ENCODE data around the gene MYLK. TPM values are rescaled to one million over a fixed set of nuclear protein-coding genes. Genes with fewer than 3 reads are reported as not detected.
"Not testable (repeated sequence)": the region's sequence is repeated elsewhere in the genome, so short reads cannot be mapped to it uniquely, and the experiment has no call there.

Gene MYLK
- total RNA-seq, 1 donor from 2014 or later: 10.1 TPM

GRCh38 chr3:123609063-123609462 lies 275.1 kb downstream of the MYLK start:
- intact Hi-C loops (cut with DNase I): no loop called here
- DNase-seq (ENCODE audit: missing footprints) (no peak), ATAC-seq (peak; percentile 37)

- DNase-seq (ENCODE audit: missing footprints): no peak
- intact Hi-C loops (cut with DNase I): no loop called here
- no peak for ATAC-seq
Observed at GRCh38 chr3:123608263-123608937, 275.7 kb downstream of the MYLK start.

GRCh38 chr3:123606527-123606926 lies 277.6 kb downstream of the MYLK start:
- DNase-seq (ENCODE audit: missing footprints) (no peak), ATAC-seq (no peak)
- intact Hi-C loops (cut with DNase I): no loop called here

GRCh38 chr3:123605789-123606234 lies 278.3 kb downstream of the MYLK start:
- intact Hi-C loops (cut with DNase I): no loop called here
- ATAC-seq (no peak), DNase-seq (ENCODE audit: missing footprints) (no peak)

- ATAC-seq; intact Hi-C loops (cut with DNase I); DNase-seq (ENCODE audit: missing footprints): not testable (repeated sequence)
Observed at GRCh38 chr3:123603153-123603552, 281.0 kb downstream of the MYLK start.

- intact Hi-C loops (cut with DNase I): no loop called here
- DNase-seq (ENCODE audit: missing footprints) (no peak), ATAC-seq (no peak)
Observed at GRCh38 chr3:123602325-123602724, 281.8 kb downstream of the MYLK start.

- DNase-seq (ENCODE audit: missing footprints); intact Hi-C loops (cut with DNase I); ATAC-seq: not testable (repeated sequence)
Observed at GRCh38 chr3:123600863-123601262, 283.3 kb downstream of the MYLK start.

GRCh38 chr3:123597561-123597960 lies 286.6 kb downstream of the MYLK start:
- intact Hi-C loops (cut with DNase I): no loop called here
- ATAC-seq: no peak
- no peak for DNase-seq (ENCODE audit: missing footprints)

- intact Hi-C loops (cut with DNase I): no loop called here
- no peak for ATAC-seq
- no peak for DNase-seq (ENCODE audit: missing footprints)
Observed at GRCh38 chr3:123595396-123596180, 288.5 kb downstream of the MYLK start.

GRCh38 chr3:123593381-123593780 lies 290.8 kb downstream of the MYLK start:
- intact Hi-C loops (cut with DNase I): no loop called here
- ATAC-seq (no peak), DNase-seq (ENCODE audit: missing footprints) (no peak)

- intact Hi-C loops (cut with DNase I): no loop called here
- DNase-seq (ENCODE audit: missing footprints) (no peak), ATAC-seq (no peak)
Observed at GRCh38 chr3:123590685-123591450, 293.3 kb downstream of the MYLK start.

GRCh38 chr3:123587401-123587800 lies 296.7 kb downstream of the MYLK start:
- intact Hi-C loops (cut with DNase I): no loop called here
- ATAC-seq: no peak

GRCh38 chr3:123586968-123587367 lies 297.2 kb downstream of the MYLK start:
- intact Hi-C loops (cut with DNase I): no loop called here
- ATAC-seq (no peak), DNase-seq (ENCODE audit: missing footprints) (no peak)

More at GRCh38 chr3:123587401-123587800, 296.7 kb downstream of the MYLK start:
- no peak for DNase-seq (ENCODE audit: missing footprints)

- no peak for DNase-seq (ENCODE audit: missing footprints)
- intact Hi-C loops (cut with DNase I): no loop called here
- ATAC-seq: no peak
Observed at GRCh38 chr3:123586131-123586530, 298.0 kb downstream of the MYLK start.

GRCh38 chr3:123584988-123585937 lies 298.9 kb downstream of the MYLK start, which contains the start of gene HACD2:
HACD2 (minus strand) TSS chr3:123585053; CDS start chr3:123585027, 26 bp downstream.
- ATAC-seq (peak; percentile 99), DNase-seq (ENCODE audit: missing footprints) (peak; percentile 98)
- intact Hi-C loops (cut with DNase I): no loop called here

GRCh38 chr3:123584284-123584987 lies 299.7 kb downstream of the MYLK start:
- intact Hi-C loops (cut with DNase I): no loop called here
- no peak for DNase-seq (ENCODE audit: missing footprints)
- peak; percentile 43 for ATAC-seq

- DNase-seq (ENCODE audit: missing footprints) (no peak), ATAC-seq (no peak)
- intact Hi-C loops (cut with DNase I): no loop called here
Observed at GRCh38 chr3:123583561-123583960, 300.6 kb downstream of the MYLK start.

- intact Hi-C loops (cut with DNase I): no loop called here
Observed at GRCh38 chr3:123582315-123582714, 301.8 kb downstream of the MYLK start.

More at GRCh38 chr3:123582315-123582714, 301.8 kb downstream of the MYLK start:
- no peak for DNase-seq (ENCODE audit: missing footprints)
- ATAC-seq: no peak
